ENCODE measurements around the gene SELENON.

Gene SELENON

DNA sequence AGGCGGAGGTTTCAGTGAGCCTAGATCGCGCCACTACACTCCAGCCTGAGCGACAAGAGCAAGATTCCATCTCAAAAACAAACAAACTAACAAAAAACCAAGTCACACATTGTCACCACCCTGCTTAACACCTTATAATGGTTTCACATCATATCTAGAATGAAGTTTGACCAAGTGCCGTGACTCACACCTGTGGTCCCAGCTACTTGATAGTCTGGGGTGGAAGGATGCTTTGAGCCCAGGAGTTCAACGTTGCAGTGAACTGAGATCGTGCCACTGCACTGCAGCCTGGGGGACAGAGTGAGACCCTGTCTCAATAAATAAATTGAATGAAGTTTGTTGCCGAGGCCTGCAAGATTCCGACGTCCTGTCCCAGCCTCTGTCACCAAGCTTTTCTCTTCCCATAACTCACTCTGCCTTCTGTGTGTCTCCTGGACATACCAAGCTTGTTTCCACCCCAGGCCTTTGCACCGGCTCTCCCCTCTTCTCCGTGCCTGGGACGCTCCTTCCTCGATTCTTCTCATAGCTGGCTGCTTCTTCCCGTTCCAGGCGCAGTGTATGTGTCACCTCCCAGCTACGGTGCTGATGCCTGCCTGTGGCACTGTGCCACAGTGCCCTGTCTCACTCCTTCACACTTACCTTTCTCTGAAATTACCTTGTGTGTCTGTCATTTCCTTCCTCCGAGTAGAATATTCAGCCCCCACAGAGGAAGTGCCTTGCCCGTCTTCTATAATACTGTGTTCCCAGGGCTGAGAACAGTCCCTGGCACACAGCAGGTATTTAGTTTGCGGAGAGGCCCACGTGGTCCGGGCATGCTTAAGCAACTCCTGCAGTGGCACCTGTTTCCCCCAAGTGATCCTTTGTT, 3.8 kb upstream of the SELENON start:
- DNase-seq: no peak
- Mint-ChIP-seq H3K9me3 (no peaks in the 10 kb centered on the region), H3K27ac (peak overlapping the region; percentile 38), H3K36me3 (ENCODE audit: low read depth) (no peaks in the 10 kb centered on the region), H3K4me3 (peak overlapping the region; percentile 12), H3K4me1 (ENCODE audit: low read depth) (peaks cover 57% of the 10 kb centered on the region), H3K27me3 (no peaks in the 10 kb centered on the region)

DNA sequence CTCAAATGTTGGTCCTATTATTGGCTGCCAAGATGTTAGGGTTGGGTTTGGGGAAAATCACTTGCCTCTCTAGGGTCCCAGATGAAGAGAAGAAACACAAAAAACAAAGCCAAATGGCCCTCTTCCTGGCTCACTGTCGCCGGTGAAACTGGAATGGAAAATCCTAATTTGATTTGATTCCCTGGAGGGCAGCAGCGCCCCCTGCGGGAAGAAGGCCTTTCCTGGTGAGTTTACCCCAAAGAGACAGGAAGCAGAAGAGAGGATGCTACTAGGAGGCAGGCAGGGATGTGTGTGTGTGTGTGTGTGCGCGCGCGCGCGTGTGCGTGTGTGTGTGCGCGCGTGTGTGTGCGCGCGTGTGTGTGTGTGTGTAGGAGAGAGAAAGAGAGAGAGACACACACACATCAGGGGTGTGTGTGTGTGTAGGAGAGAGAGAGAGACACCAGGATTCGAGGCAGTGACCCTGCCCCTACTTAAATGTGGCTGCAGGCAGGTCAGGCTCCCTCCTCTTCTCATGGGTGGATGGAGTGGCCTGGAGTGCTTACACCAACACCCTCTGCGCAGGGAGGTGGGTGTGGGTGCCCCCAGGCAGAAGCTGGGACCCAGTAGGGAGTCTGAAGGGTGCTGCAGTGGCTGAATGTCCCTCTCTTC, 3.1 kb upstream of the SELENON start:
- Mint-ChIP-seq H3K27me3 (no peaks in the 10 kb centered on the region), H3K36me3 (ENCODE audit: low read depth) (no peaks in the 10 kb centered on the region), H3K4me3 (peak overlapping the region; percentile 12), H3K27ac (peak overlapping the region; percentile 38), H3K9me3 (no peaks in the 10 kb centered on the region), H3K4me1 (ENCODE audit: low read depth) (peaks cover 61% of the 10 kb centered on the region)
- DNase-seq: peak; percentile 90

DNA sequence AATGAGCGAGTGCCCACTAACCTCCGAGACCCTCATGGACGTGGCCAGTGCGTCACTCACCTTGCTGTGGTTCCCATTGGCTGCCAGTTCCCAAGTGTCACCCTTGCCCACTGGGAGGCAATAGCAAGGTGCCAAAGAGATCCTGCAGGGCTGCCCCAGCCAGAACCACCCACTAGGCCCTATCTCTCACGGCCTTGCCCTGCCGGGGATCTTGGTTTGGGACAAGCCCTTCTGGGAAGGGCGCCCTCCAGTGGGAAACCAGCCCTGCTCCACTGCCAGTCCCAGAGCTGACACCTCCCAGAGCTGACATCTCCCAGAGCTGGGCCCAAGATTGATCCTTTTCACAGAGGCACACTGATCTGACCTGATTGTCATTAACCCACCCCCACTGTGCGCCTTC, 2.1 kb upstream of the SELENON start:
- no peak overlapping the region for H3K4me3 Mint-ChIP-seq
- DNase-seq: no peak

DNA sequence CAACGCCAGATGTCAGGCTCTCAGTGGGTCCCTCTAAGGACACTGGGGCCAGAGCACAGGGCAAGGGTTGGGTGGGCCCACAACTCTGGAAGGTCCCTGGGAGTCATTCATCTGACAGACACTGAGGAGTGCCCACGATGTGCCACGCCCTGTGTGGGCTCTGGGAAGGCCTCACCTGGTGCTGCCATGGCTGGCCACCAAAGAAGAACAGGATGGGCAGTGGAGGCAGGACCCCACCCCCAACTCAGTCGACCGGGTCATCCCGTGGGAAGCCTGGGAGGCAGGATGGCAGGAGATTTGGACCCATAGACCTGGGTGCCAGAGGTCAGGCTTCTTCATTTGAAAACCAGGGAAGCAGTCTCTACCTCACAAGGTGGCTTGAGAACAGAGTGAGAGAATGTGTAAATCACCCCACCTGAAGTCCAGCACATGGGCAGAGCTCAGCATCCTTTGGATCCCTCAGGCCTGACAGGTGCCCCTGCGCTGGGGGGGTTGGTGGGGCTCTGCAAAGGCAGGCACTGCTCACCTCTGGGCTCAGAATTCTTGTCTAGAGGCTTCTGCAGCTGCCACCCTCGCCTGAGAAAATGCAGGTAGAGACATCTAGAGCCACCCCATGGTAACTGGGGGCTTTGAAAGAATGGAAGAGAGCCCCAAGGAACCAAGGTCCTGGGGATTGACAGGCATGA, 1.2 kb upstream of the SELENON start:
- Mint-ChIP-seq H3K27ac (no peak overlapping the region), H3K4me1 (ENCODE audit: low read depth) (peaks cover 72% of the 10 kb centered on the region), H3K36me3 (ENCODE audit: low read depth) (no peaks in the 10 kb centered on the region), H3K27me3 (no peaks in the 10 kb centered on the region), H3K9me3 (no peaks in the 10 kb centered on the region), H3K4me3 (peak overlapping the region; percentile 65)
- DNase-seq: no peak

More for the DNA sequence above, 2.1 kb upstream of the SELENON start:
- Mint-ChIP-seq H3K27me3 (no peaks in the 10 kb centered on the region), H3K27ac (no peak overlapping the region), H3K36me3 (ENCODE audit: low read depth) (no peaks in the 10 kb centered on the region), H3K4me1 (ENCODE audit: low read depth) (peaks cover 71% of the 10 kb centered on the region), H3K9me3 (no peaks in the 10 kb centered on the region)

DNA sequence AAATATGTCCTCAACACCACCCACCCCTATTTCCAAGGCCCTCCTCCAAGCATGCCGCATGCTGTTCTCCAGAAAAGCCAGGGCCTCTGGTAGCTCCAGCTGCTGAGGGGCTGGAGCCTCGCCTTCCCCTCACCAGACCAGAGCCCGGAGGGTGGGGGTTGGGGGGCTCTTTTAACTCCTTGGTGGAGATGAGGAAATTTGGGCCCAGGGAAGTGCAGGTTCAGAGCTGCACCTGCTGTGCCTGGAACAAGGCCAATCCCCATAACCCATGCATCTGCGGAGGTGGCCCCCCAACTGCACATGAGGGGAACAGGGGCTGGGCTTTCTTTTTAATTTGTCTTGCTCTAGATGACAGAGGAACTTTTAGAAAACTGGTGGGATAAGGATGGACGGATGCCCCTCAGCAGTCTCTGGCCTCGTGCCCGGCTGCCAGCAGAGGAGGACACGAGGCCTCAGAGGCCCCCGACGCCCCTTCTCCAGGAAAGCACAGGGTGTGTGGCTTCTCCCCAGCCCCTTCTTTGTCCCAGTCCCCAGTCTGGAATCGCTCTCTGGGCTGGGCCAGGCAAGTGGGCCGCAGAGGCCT, 550 bp upstream of the SELENON start:
- H3K9me3 Mint-ChIP-seq: no peaks in the 10 kb centered on the region
- DNase-seq: no peak

DNA sequence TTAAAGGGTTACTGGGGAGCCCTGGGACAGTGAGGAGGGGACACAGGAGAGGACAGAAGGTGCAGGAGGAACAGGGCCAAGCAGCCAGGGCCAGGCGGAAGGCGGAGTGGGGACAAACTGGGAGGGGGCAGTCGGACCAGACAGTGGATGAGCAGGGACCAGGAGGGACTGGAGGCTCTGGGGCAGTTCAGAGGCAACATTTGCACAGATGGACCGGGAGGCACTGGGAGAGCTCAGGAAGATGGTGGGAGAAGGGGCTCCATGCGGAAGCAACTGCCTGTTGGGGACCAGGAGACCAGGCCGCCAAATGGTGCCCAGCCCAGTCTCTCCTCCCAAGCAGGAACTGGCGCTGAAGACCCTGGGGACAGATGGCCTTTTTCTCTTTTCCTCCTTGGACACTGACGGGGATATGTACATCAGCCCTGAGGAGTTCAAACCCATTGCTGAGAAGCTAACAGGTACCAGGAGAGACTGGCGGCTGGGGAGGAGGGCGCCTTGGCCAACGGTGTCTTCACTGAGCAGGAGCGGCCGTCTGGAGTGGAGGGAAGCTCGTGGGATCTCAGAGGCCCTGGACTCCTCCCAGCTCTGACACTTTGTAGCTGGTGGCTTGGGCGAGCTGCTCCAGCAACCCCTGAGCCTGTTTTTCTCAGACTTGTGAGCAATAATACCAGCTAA, 847 bp downstream of the SELENON start:
- H3K27me3 Mint-ChIP-seq: no peaks in the 10 kb centered on the region
- peaks cover 8% of the 10 kb centered on the region for H3K36me3 Mint-ChIP-seq (ENCODE audit: low read depth)
- DNase-seq: no peak
- H3K4me3 Mint-ChIP-seq: peak overlapping the region; percentile 82
- no peaks in the 10 kb centered on the region for H3K9me3 Mint-ChIP-seq
- peaks cover 76% of the 10 kb centered on the region for H3K4me1 Mint-ChIP-seq (ENCODE audit: low read depth)
- H3K27ac Mint-ChIP-seq: peak overlapping the region; percentile 72

More for the DNA sequence above, 550 bp upstream of the SELENON start:
- peak overlapping the region; percentile 69 for H3K27ac Mint-ChIP-seq
- H3K4me1 Mint-ChIP-seq (ENCODE audit: low read depth): peaks cover 74% of the 10 kb centered on the region
- H3K4me3 Mint-ChIP-seq: peak overlapping the region; percentile 65
- H3K27me3 Mint-ChIP-seq: no peaks in the 10 kb centered on the region
- no peaks in the 10 kb centered on the region for H3K36me3 Mint-ChIP-seq (ENCODE audit: low read depth)

DNA sequence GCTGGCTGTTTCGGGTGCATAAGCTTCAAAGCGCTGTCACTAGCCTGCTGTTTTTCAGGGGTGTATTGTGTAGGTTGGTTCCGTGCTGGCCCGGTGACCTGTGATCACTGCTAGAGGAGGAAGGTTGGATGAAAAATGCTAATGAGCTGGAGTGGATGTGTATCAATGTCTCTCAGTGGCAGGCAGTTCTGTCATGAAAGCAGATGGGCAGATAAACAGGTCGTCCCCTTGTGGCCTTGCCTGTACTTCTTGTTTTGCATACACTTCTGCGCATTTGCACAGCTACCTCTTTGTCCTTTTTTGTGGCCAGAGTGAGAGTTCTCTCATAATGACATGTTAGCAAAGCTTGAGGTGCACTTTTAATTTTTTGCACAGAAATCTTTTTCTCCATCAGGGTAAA, 2.9 kb downstream of the SELENON start:
- H3K4me3 Mint-ChIP-seq: no peak overlapping the region
- H3K27me3 Mint-ChIP-seq: no peaks in the 10 kb centered on the region
- no peak overlapping the region for H3K27ac Mint-ChIP-seq

DNA sequence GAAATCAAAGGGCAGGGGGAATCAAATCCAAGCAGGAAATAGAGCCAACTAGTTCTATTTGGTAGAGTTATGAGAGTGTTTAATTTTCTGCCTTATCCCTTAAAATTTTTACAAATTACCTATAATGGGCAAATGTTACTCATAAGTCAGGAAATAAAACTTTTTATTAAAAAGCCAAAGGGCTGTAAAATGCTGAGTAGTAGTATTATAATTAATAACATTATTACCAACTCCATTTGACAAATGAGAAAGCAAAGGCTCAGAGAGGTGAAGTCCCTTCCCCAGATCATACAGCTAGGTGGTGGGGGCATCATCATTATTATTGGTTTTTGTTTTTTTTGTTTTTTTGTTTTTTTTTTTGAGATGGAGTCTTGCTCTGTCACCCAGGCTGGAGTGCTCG, 3.4 kb downstream of the SELENON start:
- Mint-ChIP-seq H3K36me3 (ENCODE audit: low read depth) (peaks cover 21% of the 10 kb centered on the region), H3K27ac (no peak overlapping the region), H3K4me3 (no peak overlapping the region), H3K9me3 (no peaks in the 10 kb centered on the region), H3K4me1 (ENCODE audit: low read depth) (peaks cover 51% of the 10 kb centered on the region), H3K27me3 (no peaks in the 10 kb centered on the region)
- no peak for DNase-seq

More for the DNA sequence above, 2.9 kb downstream of the SELENON start:
- Mint-ChIP-seq H3K4me1 (ENCODE audit: low read depth) (peaks cover 55% of the 10 kb centered on the region), H3K9me3 (no peaks in the 10 kb centered on the region), H3K36me3 (ENCODE audit: low read depth) (peaks cover 21% of the 10 kb centered on the region)
- DNase-seq: no peak

DNA sequence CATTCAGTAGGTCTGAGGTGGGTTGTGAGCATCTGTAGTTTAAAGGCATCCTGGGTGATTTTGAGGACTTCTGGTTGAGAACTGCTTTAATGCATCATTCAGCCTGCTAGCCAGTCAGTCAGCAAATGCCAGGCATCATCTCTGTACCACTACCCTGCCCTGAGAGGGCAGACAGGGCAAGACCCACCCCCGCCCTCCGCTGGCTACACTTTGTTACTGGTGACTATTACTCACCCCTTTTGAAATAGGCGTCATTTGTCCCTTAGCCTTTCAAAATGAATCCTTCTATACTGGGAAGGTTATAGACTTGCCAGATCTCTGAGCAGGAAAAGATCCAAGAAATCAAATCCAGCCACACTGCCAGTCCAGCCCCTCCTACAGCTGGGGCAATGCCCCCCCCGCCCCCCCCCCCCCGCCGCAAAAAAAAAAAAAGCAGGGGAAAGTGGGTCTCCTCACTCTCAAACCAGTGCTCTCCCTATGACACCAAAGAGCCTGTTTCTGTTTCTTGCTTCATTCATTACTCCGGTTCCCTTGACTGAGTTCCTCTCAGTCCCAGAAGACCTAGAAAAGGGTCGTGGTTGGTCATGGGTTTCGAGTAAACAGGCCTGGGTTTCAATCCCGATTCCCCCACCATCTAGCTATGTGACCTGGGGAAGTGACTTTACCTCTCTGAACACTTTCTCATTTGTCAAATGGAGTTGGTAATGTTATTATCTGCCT, 4.4 kb downstream of the SELENON start:
- Mint-ChIP-seq H3K27me3 (no peaks in the 10 kb centered on the region), H3K9me3 (no peaks in the 10 kb centered on the region), H3K27ac (peak overlapping the region; percentile 67), H3K36me3 (ENCODE audit: low read depth) (peaks cover 29% of the 10 kb centered on the region), H3K4me1 (ENCODE audit: low read depth) (peaks cover 45% of the 10 kb centered on the region), H3K4me3 (no peak overlapping the region)
- DNase-seq: no peak

DNA sequence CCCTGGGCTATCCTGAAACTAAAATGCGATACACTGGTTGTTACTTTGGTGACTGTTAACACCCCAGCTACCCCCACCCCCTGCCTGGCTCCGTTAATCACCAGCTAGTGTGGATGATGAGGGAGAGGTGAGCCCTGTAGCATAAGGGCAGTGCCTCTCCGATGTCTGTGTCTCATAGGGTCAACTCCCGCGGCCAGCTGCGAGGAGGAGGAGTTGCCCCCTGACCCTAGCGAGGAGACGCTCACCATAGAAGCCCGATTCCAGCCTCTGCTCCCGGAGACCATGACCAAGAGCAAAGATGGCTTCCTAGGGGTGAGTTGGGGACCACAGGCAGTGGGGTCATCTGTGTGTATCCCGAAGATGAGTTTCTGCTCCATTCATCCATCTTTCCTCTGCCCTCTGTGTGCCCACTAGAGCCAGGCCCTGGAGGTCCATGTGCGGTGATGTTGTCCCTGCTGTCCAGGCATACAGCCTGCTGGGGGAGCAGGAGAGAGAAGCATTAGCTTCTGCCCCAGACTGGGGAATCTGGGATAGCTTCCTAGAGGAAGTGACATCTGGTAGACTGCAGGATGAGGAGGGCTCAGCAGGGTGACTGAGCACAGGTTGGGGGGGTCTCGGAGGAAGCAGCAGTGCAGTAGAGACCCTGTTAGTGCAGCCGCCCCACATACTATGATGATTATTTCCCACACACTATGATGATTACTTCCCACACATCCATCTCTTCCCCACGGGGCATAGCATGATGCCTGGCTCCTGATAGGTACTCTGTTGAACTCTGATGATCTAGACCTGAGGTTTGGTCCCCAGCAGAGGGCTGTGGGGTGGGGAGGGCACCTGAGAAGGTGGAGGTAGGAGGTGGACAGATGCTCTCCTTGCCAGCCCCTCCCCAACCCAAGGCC, 5.2 kb downstream of the SELENON start:
- no peak for DNase-seq
- no peaks in the 10 kb centered on the region for H3K27me3 Mint-ChIP-seq
- no peak overlapping the region for H3K4me3 Mint-ChIP-seq
- peaks cover 37% of the 10 kb centered on the region for H3K36me3 Mint-ChIP-seq (ENCODE audit: low read depth)
- H3K27ac Mint-ChIP-seq: peak overlapping the region; percentile 67
- H3K9me3 Mint-ChIP-seq: no peaks in the 10 kb centered on the region
- H3K4me1 Mint-ChIP-seq (ENCODE audit: low read depth): peaks cover 41% of the 10 kb centered on the region

DNA sequence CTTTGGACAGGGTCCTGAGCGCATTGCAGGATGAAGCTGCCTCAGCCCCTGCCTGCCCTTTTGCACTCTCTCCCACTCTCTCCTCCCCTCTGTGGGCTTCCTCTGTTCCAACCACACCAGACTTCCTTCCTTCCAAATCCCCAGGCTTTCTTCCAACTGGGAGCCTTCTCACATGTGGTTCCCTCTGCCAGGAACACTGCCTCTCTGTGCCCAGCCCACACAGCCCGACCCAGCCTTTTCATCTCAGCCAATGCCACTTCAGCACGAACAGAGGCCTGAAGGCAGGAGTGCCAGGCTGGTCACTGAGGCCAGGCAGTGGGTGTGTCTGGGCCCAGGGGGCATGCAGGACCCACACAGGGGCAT, 5.9 kb downstream of the SELENON start:
- DNase-seq: no peak
- Mint-ChIP-seq H3K36me3 (ENCODE audit: low read depth) (peaks cover 41% of the 10 kb centered on the region), H3K9me3 (no peaks in the 10 kb centered on the region), H3K4me3 (no peak overlapping the region), H3K27me3 (no peaks in the 10 kb centered on the region), H3K27ac (no peak overlapping the region), H3K4me1 (ENCODE audit: low read depth) (peaks cover 39% of the 10 kb centered on the region)

DNA sequence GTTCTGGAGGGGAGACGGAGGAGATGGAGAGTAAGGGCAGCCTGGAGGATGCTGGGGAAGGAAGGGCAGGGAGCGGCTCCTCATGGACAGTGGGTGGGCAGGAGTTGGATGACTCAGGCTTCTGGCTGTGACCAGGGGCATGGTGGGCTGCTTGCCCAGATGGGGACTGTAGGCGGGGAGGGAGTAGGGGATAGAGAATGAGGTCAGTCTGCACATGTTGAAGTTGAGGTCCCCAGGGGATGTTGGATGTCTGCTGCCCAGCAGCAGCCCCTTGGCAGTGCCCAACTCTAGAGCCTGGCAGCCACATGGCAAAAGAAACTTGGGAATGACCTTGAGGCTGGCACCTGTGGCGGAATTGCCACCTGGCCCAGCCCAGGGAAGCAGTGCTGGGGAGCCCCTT, 6.4 kb downstream of the SELENON start:
- no peak overlapping the region for H3K27ac Mint-ChIP-seq
- H3K36me3 Mint-ChIP-seq (ENCODE audit: low read depth): peaks cover 45% of the 10 kb centered on the region
- no peak for DNase-seq
- no peak overlapping the region for H3K4me3 Mint-ChIP-seq
- H3K4me1 Mint-ChIP-seq (ENCODE audit: low read depth): peaks cover 37% of the 10 kb centered on the region
- H3K9me3 Mint-ChIP-seq: no peaks in the 10 kb centered on the region
- H3K27me3 Mint-ChIP-seq: no peaks in the 10 kb centered on the region

Measured in activated T-cell treated with anti-CD3 and anti-CD28 coated beads, Interleukin-2, amount 50 U/mL, for 24 hours (primary cell).